ENCODE measurements around the gene MYO1F.

DNA sequence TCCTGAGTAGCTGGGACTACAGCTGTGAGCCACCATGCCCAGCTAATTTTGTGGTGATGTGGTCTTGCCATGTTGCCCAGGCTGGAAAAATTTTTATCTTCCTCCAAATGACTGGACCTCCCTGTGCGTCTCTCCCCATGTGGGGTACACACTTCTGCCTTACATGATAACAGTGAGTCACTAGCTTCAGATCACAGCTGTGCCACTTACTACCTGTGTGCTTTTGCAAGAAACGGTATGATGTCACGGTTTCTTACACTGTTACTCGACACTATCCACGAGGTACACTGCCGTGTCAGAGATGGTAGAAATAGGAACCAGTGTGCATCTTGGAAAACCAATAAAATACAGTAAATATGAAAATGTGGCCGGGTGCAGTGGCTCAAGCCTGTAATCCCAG, 45.8 kb downstream of the MYO1F start:
- TF ChIP-seq, protein P1, sequence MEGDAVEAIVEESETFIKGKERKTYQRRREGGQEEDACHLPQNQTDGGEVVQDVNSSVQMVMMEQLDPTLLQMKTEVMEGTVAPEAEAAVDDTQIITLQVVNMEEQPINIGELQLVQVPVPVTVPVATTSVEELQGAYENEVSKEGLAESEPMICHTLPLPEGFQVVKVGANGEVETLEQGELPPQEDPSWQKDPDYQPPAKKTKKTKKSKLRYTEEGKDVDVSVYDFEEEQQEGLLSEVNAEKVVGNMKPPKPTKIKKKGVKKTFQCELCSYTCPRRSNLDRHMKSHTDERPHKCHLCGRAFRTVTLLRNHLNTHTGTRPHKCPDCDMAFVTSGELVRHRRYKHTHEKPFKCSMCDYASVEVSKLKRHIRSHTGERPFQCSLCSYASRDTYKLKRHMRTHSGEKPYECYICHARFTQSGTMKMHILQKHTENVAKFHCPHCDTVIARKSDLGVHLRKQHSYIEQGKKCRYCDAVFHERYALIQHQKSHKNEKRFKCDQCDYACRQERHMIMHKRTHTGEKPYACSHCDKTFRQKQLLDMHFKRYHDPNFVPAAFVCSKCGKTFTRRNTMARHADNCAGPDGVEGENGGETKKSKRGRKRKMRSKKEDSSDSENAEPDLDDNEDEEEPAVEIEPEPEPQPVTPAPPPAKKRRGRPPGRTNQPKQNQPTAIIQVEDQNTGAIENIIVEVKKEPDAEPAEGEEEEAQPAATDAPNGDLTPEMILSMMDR (IDR thresholded peaks at IDR 0.05) = no peak
- TF ChIP-seq POLR2A (IDR thresholded peaks at IDR 0.05) = no peak
- TF ChIP-seq EP300 (IDR thresholded peaks at IDR 0.05) = no peak

Data from tibial nerve (tissue), 4 donors.